GM10248 (cell line): ENCODE results near the gene CNTROB.

Experiments
- CTCF ChIA-PET: fragments of 300-600 bp; sonication (Branson Sonifier 250); formaldehyde crosslinking; extraction: SDS; loops from one replicate; lab custom pipeline; 2021; ENCODE audit warnings: antibody characterized with exemption; lab: Yijun Ruan, JAX
- POLR2A ChIA-PET: fragments of 350-650 bp; sonication (Branson Sonifier 250); formaldehyde crosslinking; extraction: SDS; loops from one replicate; lab custom pipeline; 2020; ENCODE audit warnings: antibody characterized with exemption; lab: Yijun Ruan, JAX
- DNase-seq: peaks from one replicate; pipeline ENCODE4 v3.0.0; 2012; ENCODE audit errors: extremely low spot score
- CTCF ChIP-seq: IDR thresholded peaks from 2 replicates; pipeline ENCODE4 v1.5.1; 2012; ENCODE audit warnings: mild to moderate bottlenecking, low read depth; ENCODE audit errors: extremely low read depth, missing control alignments, control extremely low read depth

The CNTROB gene

GRCh38 chr17:7915611-7916384 lies 16.2 kb upstream of the CNTROB start, which contains the start of gene RNF227:
Gene RNF227, minus strand, starts transcription at chr17:7916289. Its CDS starts 94 bp downstream, at chr17:7916195.
- CTCF ChIA-PET = interaction anchor here (0.7 to 15.1 kb wide), 12 partner anchors 9 to 144 kb away, joined by 3 to 234 read pairs (median 5); partner anchors contain the start of genes CNTROB, GUCY2D, KCNAB3 and TRAPPC1
- TF ChIP-seq CTCF = no peak

GRCh38 chr17:7916385-7916682 lies 15.7 kb upstream of the CNTROB start:
- no peak for TF ChIP-seq CTCF
- POLR2A ChIA-PET = interaction anchor here (0.6 to 1.1 kb wide), 3 partner anchors 17 to 72 kb away, joined by 3 to 5 read pairs (median 5); no protein-coding TSS in a partner anchor

More at GRCh38 chr17:7915611-7916384, 16.2 kb upstream of the CNTROB start, which contains the start of gene RNF227:
- DNase-seq = peak; percentile 85
- POLR2A ChIA-PET = interaction anchor here (0.6 to 1.1 kb wide), 4 partner anchors 17 to 71 kb away, joined by 3 to 5 read pairs (median 5); no protein-coding TSS in a partner anchor

DNA sequence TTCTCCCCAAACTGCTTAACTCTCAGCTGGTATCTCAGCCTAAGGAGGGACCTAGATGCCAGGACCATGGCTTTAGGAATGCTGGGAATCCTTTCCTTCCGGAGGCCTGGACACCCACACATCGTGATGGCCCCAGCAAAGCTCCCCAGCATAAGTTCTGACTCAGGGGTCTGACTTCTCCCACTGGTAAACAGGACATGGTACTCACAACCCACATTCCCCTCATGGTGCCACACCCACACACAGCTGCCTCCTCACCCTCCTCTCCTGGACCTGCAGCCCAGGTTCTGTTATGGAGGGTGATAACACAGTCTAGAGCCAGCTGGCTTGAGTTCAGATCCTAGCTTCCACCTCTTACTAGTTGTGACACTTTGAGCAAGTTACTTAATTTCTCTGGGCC lies 15.2 kb upstream of the CNTROB start:
- CTCF ChIA-PET = interaction anchor here (1.1 to 15.1 kb wide), 9 partner anchors 9 to 194 kb away, joined by 3 to 234 read pairs (median 5); partner anchors contain the start of genes CNTROB, GUCY2D, KCNAB3 and TRAPPC1
- no peak for DNase-seq
- POLR2A ChIA-PET = no interaction called here

More at GRCh38 chr17:7916385-7916682, 15.7 kb upstream of the CNTROB start:
- DNase-seq = no peak
- CTCF ChIA-PET = interaction anchor here (0.7 to 15.1 kb wide), 13 partner anchors 10 to 177 kb away, joined by 3 to 234 read pairs (median 5); partner anchors contain the start of genes CNTROB, GUCY2D, KCNAB3 and TRAPPC1

GRCh38 chr17:7922269-7922844 lies 9.6 kb upstream of the CNTROB start:
- POLR2A ChIA-PET = no interaction called here

More for the DNA sequence above, 15.2 kb upstream of the CNTROB start:
- TF ChIP-seq CTCF = no peak

GRCh38 chr17:7922845-7923628 lies 9.0 kb upstream of the CNTROB start:
- no peak for TF ChIP-seq CTCF
- peak; percentile 81 for DNase-seq
- CTCF ChIA-PET = interaction anchor here (1.0 to 15.1 kb wide), 5 partner anchors 10 to 135 kb away, joined by 3 to 234 read pairs (median 11); partner anchors contain the start of genes CNTROB, KCNAB3 and TRAPPC1
- POLR2A ChIA-PET = no interaction called here

More at GRCh38 chr17:7922269-7922844, 9.6 kb upstream of the CNTROB start:
- CTCF ChIA-PET = interaction anchor here (1.0 to 15.1 kb wide), 6 partner anchors 10 to 135 kb away, joined by 3 to 234 read pairs (median 8); partner anchors contain the start of genes CNTROB, KCNAB3 and TRAPPC1
- no peak for DNase-seq
- TF ChIP-seq CTCF = no peak
